Measurements from ENCODE around the gene FAIM2. TPM values are rescaled to one million over a fixed set of nuclear protein-coding genes. Genes with fewer than 3 reads are reported as not detected.

Gene FAIM2
- total RNA-seq, 5 donors from 2014 or later (not counting 1 experiment from before 2014, with no cell fraction given) = 0.25 to 0.30 TPM; not detected in 3

GRCh38 chr12:49925433-49926204, 21.9 kb upstream of the FAIM2 start:
- Histone ChIP-seq H3K4me1 (ENCODE audit: control insufficient read depth in 1 of 2, extremely low read depth in 1 of 2, insufficient read depth in 2 of 2, low read length in 2 of 2) (no peaks in the 10 kb centered on the region), H3K36me3 (ENCODE audit: control insufficient read depth in 2 of 2, extremely low read depth in 1 of 2, insufficient read depth in 1 of 2, low read length in 1 of 2) (no peaks in the 10 kb centered on the region), H3K9me3 (no peaks in the 10 kb centered on the region), H3K4me3 (ENCODE audit: control insufficient read depth in 1 of 2, extremely low read depth in 1 of 2, low read length in 1 of 2) (no peak overlapping the region), H3K27me3 (replicated peaks in 1 of 2; ENCODE audit: control insufficient read depth in 2 of 2, extremely low read depth in 1 of 2, insufficient read depth in 2 of 2, low read length in 1 of 2) (peaks cover 0 to 10% of the 10 kb centered on the region in 2 experiments), H3K27ac (ENCODE audit: low read length) (no peak overlapping the region)
- H3K27ac Mint-ChIP-seq = no peak overlapping the region
- H3K36me3 Mint-ChIP-seq = no peaks in the 10 kb centered on the region
- ATAC-seq (replicated peaks in 1 of 4) = no peak
- POLR2A ChIA-PET = no interaction called here
- H3K4me3 Mint-ChIP-seq = no peak overlapping the region
- 100% methylated on average over 3 of the region's 11 CpGs for WGBS (ENCODE audit: insufficient coverage)
- DNase-seq = no peak
- H3K27me3 Mint-ChIP-seq = no peaks in the 10 kb centered on the region
- CTCF ChIA-PET = no interaction called here
- H3K9me3 Mint-ChIP-seq = no peaks in the 10 kb centered on the region
- H3K4me1 Mint-ChIP-seq = no peaks in the 10 kb centered on the region

- POLR2A ChIA-PET = no interaction called here
- Histone ChIP-seq H3K27me3 (replicated peaks in 1 of 2; ENCODE audit: control insufficient read depth in 2 of 2, extremely low read depth in 1 of 2, insufficient read depth in 2 of 2, low read length in 1 of 2) (peaks cover 0 to 9% of the 10 kb centered on the region in 2 experiments), H3K4me3 (ENCODE audit: control insufficient read depth in 1 of 2, extremely low read depth in 1 of 2, low read length in 1 of 2) (no peak overlapping the region), H3K4me1 (ENCODE audit: control insufficient read depth in 1 of 2, extremely low read depth in 1 of 2, insufficient read depth in 2 of 2, low read length in 2 of 2) (no peaks in the 10 kb centered on the region), H3K9me3 (no peaks in the 10 kb centered on the region), H3K27ac (ENCODE audit: low read length) (no peak overlapping the region), H3K36me3 (ENCODE audit: control insufficient read depth in 2 of 2, extremely low read depth in 1 of 2, insufficient read depth in 1 of 2, low read length in 1 of 2) (no peaks in the 10 kb centered on the region)
- Mint-ChIP-seq H3K27ac (no peak overlapping the region), H3K4me3 (no peak overlapping the region), H3K36me3 (no peaks in the 10 kb centered on the region), H3K9me3 (no peaks in the 10 kb centered on the region), H3K27me3 (no peaks in the 10 kb centered on the region), H3K4me1 (no peaks in the 10 kb centered on the region)
- CTCF ChIA-PET = no interaction called here
- ATAC-seq (replicated peaks in 1 of 4) (no peak), DNase-seq (no peak)
- 88% methylated on average over 7 of the region's 7 CpGs for WGBS (ENCODE audit: insufficient coverage)
These were observed 21.0 kb upstream of the FAIM2 start for GRCh38 chr12:49924628-49925246.

- Histone ChIP-seq H3K27me3 (replicated peaks in 1 of 2; ENCODE audit: control insufficient read depth in 2 of 2, extremely low read depth in 1 of 2, insufficient read depth in 2 of 2, low read length in 1 of 2) (peaks cover 0 to 5% of the 10 kb centered on the region in 2 experiments), H3K4me1 (ENCODE audit: control insufficient read depth in 1 of 2, extremely low read depth in 1 of 2, insufficient read depth in 2 of 2, low read length in 2 of 2) (no peaks in the 10 kb centered on the region), H3K27ac (ENCODE audit: low read length) (no peak overlapping the region), H3K36me3 (ENCODE audit: control insufficient read depth in 2 of 2, extremely low read depth in 1 of 2, insufficient read depth in 1 of 2, low read length in 1 of 2) (no peaks in the 10 kb centered on the region), H3K4me3 (ENCODE audit: control insufficient read depth in 1 of 2, extremely low read depth in 1 of 2, low read length in 1 of 2) (no peak overlapping the region), H3K9me3 (no peaks in the 10 kb centered on the region)
- POLR2A ChIA-PET = no interaction called here
- Mint-ChIP-seq H3K27me3 (no peaks in the 10 kb centered on the region), H3K9me3 (no peaks in the 10 kb centered on the region), H3K27ac (no peak overlapping the region), H3K4me1 (no peaks in the 10 kb centered on the region), H3K36me3 (no peaks in the 10 kb centered on the region), H3K4me3 (no peak overlapping the region)
- ATAC-seq (replicated peaks in 1 of 4) (no peak), DNase-seq (no peak)
- 89% methylated on average over 4 of the region's 15 CpGs for WGBS (ENCODE audit: insufficient coverage)
- CTCF ChIA-PET = no interaction called here
These were observed 20.3 kb upstream of the FAIM2 start for GRCh38 chr12:49923880-49924556.

DNA sequence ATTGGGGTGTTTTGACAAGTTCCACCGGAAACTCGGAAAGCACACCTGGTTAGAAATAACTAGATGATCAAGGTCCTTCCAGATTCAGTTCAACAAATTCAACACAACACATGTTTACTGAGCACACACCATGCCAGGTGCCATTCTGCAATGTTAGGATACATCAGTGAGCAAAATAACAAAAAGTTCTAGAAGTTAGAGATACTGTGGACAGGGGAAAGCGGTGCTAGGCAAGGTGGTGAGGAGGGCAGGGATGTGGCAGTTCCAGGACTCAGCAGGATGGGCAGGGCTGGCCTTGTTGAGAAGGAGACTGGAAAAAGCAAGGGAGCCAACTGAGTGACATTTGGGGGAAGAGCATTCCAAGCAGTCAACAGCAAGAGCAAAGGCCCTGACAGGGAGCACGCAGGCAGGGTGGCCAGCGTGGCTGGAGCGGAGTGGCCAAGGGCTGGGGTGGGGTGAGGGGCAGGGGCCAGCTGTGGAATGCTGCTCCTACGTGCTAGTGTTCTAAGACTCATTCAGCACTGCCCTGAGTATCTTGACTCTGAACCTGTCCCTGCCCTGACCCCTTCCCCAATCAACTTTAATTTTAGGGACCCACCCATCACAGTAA, 19.4 kb upstream of the FAIM2 start:
- H3K27ac ChIP-seq (ENCODE audit: low read length) = no peak overlapping the region
- Mint-ChIP-seq H3K27ac (no peak overlapping the region), H3K36me3 (no peaks in the 10 kb centered on the region), H3K27me3 (no peaks in the 10 kb centered on the region), H3K4me1 (no peaks in the 10 kb centered on the region), H3K4me3 (no peak overlapping the region), H3K9me3 (no peaks in the 10 kb centered on the region)
- no peaks in the 10 kb centered on the region for H3K36me3 ChIP-seq (ENCODE audit: control insufficient read depth in 2 of 2, extremely low read depth in 1 of 2, insufficient read depth in 1 of 2, low read length in 1 of 2)
- no peak for ATAC-seq (replicated peaks in 1 of 4)
- no peak overlapping the region for H3K4me3 ChIP-seq (ENCODE audit: control insufficient read depth in 1 of 2, extremely low read depth in 1 of 2, low read length in 1 of 2)
- H3K9me3 ChIP-seq = no peaks in the 10 kb centered on the region
- no peak for DNase-seq
- WGBS (ENCODE audit: insufficient coverage) = 92% methylated on average over 1 of the region's 7 CpGs
- H3K4me1 ChIP-seq (ENCODE audit: control insufficient read depth in 1 of 2, extremely low read depth in 1 of 2, insufficient read depth in 2 of 2, low read length in 2 of 2) = no peaks in the 10 kb centered on the region
- H3K27me3 ChIP-seq (replicated peaks in 1 of 2; ENCODE audit: control insufficient read depth in 2 of 2, extremely low read depth in 1 of 2, insufficient read depth in 2 of 2, low read length in 1 of 2) = peaks cover 0 to 9% of the 10 kb centered on the region in 2 experiments
- POLR2A ChIA-PET = no interaction called here
- CTCF ChIA-PET = interaction anchor here in 1 of 2 donors (0.6 kb wide), 1 partner anchor 156 kb away, joined by 5 read pairs; no protein-coding TSS in a partner anchor

DNA sequence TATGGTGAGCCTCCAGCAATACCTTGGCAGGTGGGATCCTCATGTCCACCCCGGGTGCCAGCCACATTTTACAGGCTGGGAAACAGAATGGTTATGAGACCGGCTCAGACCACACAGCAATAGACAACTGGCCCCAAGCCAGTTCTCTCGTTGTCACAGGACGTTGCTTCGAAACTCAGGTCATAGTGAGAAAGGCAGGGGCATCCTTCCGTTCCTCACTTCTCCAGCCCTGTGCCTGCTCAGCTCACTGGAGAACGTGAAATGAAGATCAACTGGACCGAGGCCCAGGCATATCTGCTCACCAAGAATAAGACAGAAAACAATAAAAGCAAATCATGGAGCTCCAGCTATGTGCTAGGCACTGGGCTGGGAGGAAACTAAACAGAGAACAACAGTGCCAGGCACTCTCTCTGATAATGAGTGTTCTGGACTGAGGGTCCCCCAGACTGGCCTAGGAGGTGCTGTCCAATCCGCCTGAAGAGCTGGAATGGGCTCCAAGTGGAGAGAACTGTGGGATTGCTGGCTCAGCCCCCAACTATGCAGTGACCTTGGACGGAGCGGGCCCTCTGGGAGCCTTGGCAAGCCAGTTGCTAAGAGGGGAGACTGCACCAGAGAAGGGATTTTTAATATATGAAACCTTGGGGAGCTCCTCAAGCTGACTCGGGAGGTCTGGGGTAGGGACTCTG, 18.8 kb upstream of the FAIM2 start:
- no peak overlapping the region for H3K4me3 ChIP-seq (ENCODE audit: control insufficient read depth in 1 of 2, extremely low read depth in 1 of 2, low read length in 1 of 2)
- H3K27ac ChIP-seq (ENCODE audit: low read length) = no peak overlapping the region
- ATAC-seq (replicated peaks in 1 of 4) (no peak), DNase-seq (no peak)
- CTCF ChIA-PET = interaction anchor here in 1 of 2 donors (0.6 kb wide), 1 partner anchor 155 kb away, joined by 5 read pairs; no protein-coding TSS in a partner anchor
- no peaks in the 10 kb centered on the region for H3K4me1 Mint-ChIP-seq
- WGBS (ENCODE audit: insufficient coverage) = 72% methylated on average over 11 of the region's 12 CpGs
- H3K4me3 Mint-ChIP-seq = no peak overlapping the region
- POLR2A ChIA-PET = no interaction called here
- H3K9me3 ChIP-seq = no peaks in the 10 kb centered on the region
- no peaks in the 10 kb centered on the region for H3K4me1 ChIP-seq (ENCODE audit: control insufficient read depth in 1 of 2, extremely low read depth in 1 of 2, insufficient read depth in 2 of 2, low read length in 2 of 2)
- no peaks in the 10 kb centered on the region for H3K27me3 Mint-ChIP-seq
- H3K27ac Mint-ChIP-seq = no peak overlapping the region
- H3K27me3 ChIP-seq (replicated peaks in 1 of 2; ENCODE audit: control insufficient read depth in 2 of 2, extremely low read depth in 1 of 2, insufficient read depth in 2 of 2, low read length in 1 of 2) = peaks cover 0 to 16% of the 10 kb centered on the region in 2 experiments
- H3K9me3 Mint-ChIP-seq = no peaks in the 10 kb centered on the region
- H3K36me3 Mint-ChIP-seq = no peaks in the 10 kb centered on the region
- no peaks in the 10 kb centered on the region for H3K36me3 ChIP-seq (ENCODE audit: control insufficient read depth in 2 of 2, extremely low read depth in 1 of 2, insufficient read depth in 1 of 2, low read length in 1 of 2)

DNA sequence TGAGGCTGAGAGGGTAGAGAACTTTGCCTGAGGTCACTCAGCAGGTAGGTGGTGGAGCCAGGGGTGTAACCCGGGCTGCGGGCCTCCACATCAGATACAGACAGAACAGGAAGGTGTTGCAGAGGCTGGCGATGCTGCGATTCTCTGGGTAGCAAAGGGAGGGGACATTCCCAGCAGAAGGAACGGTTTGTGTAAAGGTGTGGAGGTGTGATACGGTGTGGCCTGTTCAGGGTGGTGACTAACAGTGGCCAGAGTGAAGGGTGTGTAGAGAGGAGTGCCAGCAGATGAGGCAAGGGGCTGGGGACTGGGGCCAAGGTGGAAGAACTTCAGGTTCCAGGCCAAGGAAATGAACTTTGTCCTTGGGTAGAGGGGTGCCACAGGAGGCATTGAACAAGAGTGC, 18.2 kb upstream of the FAIM2 start:
- no peak overlapping the region for H3K4me3 Mint-ChIP-seq
- no peaks in the 10 kb centered on the region for H3K4me1 ChIP-seq (ENCODE audit: control insufficient read depth in 1 of 2, extremely low read depth in 1 of 2, insufficient read depth in 2 of 2, low read length in 2 of 2)
- ChIA-PET CTCF (no interaction called here), POLR2A (no interaction called here)
- WGBS (ENCODE audit: insufficient coverage) = 70% methylated on average over 6 of the region's 6 CpGs
- no peak for DNase-seq
- no peaks in the 10 kb centered on the region for H3K36me3 ChIP-seq (ENCODE audit: control insufficient read depth in 2 of 2, extremely low read depth in 1 of 2, insufficient read depth in 1 of 2, low read length in 1 of 2)
- H3K4me1 Mint-ChIP-seq = no peaks in the 10 kb centered on the region
- H3K36me3 Mint-ChIP-seq = no peaks in the 10 kb centered on the region
- no peak overlapping the region for H3K27ac ChIP-seq (ENCODE audit: low read length)
- H3K27me3 Mint-ChIP-seq = peaks cover under 1 to 2% of the 10 kb centered on the region in 2 donors
- H3K4me3 ChIP-seq (ENCODE audit: control insufficient read depth in 1 of 2, extremely low read depth in 1 of 2, low read length in 1 of 2) = no peak overlapping the region
- H3K9me3 ChIP-seq = no peaks in the 10 kb centered on the region
- no peak for ATAC-seq (replicated peaks in 1 of 4)
- peaks cover 0 to 21% of the 10 kb centered on the region in 2 experiments for H3K27me3 ChIP-seq (replicated peaks in 1 of 2; ENCODE audit: control insufficient read depth in 2 of 2, extremely low read depth in 1 of 2, insufficient read depth in 2 of 2, low read length in 1 of 2)
- H3K27ac Mint-ChIP-seq = no peak overlapping the region
- no peaks in the 10 kb centered on the region for H3K9me3 Mint-ChIP-seq
